ENCODE results near the gene ARAP2.

DNA sequence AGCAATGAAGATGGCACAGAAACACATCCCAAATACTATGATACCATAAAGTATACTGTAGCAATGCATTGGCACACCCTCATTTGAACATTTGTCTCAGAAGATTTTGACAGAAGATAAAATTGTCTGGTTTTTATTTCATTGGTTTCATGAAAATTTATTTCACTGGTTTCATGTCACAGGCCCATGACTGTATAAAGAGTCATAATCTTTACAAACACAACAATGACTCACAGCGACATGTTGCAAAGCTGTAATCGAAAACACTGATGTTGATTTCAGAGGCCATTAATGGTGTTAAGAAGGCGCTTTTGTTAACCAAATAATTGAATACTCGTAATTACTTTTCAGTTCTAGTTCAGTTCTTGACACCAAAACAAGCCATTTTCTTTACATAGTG, 29.0 kb upstream of the ARAP2 start:
- TF ChIP-seq POLR2A (IDR thresholded peaks at IDR 0.05) (no peak), CTCF (IDR thresholded peaks at IDR 0.05) (no peak), EP300 (IDR thresholded peaks at IDR 0.05) (no peak)
